ENCODE results near the gene FUT7. TPM values are rescaled to one million over a fixed set of nuclear protein-coding genes. Genes with fewer than 3 reads are reported as not detected.

The FUT7 gene
- total and polyA plus RNA-seq, 9 of the 15 experiments (the other 6 are each of a cell fraction or from before 2014, with no cell fraction given), result not detected

- no peak for TF ChIP-seq CHD7 (IDR thresholded peaks at IDR 0.05; ENCODE audit: low read depth, low read length)
- no peak for TF ChIP-seq MYC (IDR thresholded peaks at IDR 0.05; ENCODE audit: low read depth, low read length)
- no peak for TF ChIP-seq MYC (CRISPR knock-in tag; IDR thresholded peaks at IDR 0.05; ENCODE audit: borderline replicate concordance, low read depth)
- no peak for TF ChIP-seq JUND (IDR thresholded peaks at IDR 0.05; ENCODE audit: borderline replicate concordance, low read depth, low read length)
- TF ChIP-seq JUND (tag; IDR thresholded peaks at IDR 0.05; ENCODE audit: borderline replicate concordance, low read depth, low read length), result no peak
- TF ChIP-seq, protein P1, sequence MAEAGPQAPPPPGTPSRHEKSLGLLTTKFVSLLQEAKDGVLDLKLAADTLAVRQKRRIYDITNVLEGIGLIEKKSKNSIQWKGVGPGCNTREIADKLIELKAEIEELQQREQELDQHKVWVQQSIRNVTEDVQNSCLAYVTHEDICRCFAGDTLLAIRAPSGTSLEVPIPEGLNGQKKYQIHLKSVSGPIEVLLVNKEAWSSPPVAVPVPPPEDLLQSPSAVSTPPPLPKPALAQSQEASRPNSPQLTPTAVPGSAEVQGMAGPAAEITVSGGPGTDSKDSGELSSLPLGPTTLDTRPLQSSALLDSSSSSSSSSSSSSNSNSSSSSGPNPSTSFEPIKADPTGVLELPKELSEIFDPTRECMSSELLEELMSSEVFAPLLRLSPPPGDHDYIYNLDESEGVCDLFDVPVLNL (CRISPR knock-in tag; IDR thresholded peaks at IDR 0.05; ENCODE audit: low read depth), result no peak
- no peak for TF ChIP-seq CBFB (CRISPR knock-in tag; IDR thresholded peaks at IDR 0.05)
- no peak for TF ChIP-seq CHD4 (IDR thresholded peaks at IDR 0.05; ENCODE audit: insufficient read depth, insufficient replicate concordance, low read depth, low read length, poor library complexity, severe bottlenecking)
- TF ChIP-seq ZNF583 (CRISPR knock-in tag; IDR thresholded peaks at IDR 0.05), result no peak
- TF ChIP-seq POLR2A (conservative IDR thresholded peaks at IDR 0.05), result no peak
- no peak for TF ChIP-seq GATAD2A (IDR thresholded peaks at IDR 0.05)
- TF ChIP-seq SMARCE1 (IDR thresholded peaks at IDR 0.05), result no peak
- TF ChIP-seq SMAD2 (IDR thresholded peaks at IDR 0.05; ENCODE audit: low read depth, low read length), result no peak
- no peak for TF ChIP-seq ATF1 (CRISPR knock-in tag; IDR thresholded peaks at IDR 0.05)
- TF ChIP-seq ATF1 (tag; IDR thresholded peaks at IDR 0.05), result no peak
- TF ChIP-seq BHLHE40 (IDR thresholded peaks at IDR 0.05; ENCODE audit: low read length), result peak; percentile 74
- TF ChIP-seq POLR2AphosphoS2 (IDR thresholded peaks at IDR 0.05; ENCODE audit: low read length), result no peak
- no peak for TF ChIP-seq SREBF2 (CRISPR knock-in tag; IDR thresholded peaks at IDR 0.05)
- no peak for TF ChIP-seq FUS (optimal IDR thresholded peaks at IDR 0.05; ENCODE audit: low read depth, low read length)
Observed at GRCh38 chr9:137077010-137077747, 45.3 kb upstream of the FUT7 start, which contains the start of gene UAP1L1 (continued).
